Measurements from ENCODE around the gene SLC30A7.

DNA sequence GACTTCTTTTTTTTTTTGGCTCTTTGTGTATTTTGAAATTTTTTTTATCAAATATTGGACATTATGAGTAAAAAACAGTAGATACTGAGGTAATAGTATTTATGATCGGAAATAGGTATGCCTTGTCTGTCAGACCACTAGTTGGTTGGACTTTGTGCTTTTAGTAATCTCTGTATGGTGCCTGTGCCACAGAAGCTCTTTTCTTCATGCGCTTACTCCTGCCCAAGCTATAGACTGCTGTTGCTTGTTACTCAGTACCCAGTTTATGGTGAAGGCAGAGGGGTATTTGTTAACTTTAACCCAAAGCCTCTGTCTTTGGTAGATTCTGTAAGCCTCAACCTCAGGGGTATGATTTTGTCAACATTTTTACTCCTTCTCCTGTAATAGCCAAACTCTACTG is 8.6 kb downstream of the SLC30A7 start:
- TF ChIP-seq, protein P1, sequence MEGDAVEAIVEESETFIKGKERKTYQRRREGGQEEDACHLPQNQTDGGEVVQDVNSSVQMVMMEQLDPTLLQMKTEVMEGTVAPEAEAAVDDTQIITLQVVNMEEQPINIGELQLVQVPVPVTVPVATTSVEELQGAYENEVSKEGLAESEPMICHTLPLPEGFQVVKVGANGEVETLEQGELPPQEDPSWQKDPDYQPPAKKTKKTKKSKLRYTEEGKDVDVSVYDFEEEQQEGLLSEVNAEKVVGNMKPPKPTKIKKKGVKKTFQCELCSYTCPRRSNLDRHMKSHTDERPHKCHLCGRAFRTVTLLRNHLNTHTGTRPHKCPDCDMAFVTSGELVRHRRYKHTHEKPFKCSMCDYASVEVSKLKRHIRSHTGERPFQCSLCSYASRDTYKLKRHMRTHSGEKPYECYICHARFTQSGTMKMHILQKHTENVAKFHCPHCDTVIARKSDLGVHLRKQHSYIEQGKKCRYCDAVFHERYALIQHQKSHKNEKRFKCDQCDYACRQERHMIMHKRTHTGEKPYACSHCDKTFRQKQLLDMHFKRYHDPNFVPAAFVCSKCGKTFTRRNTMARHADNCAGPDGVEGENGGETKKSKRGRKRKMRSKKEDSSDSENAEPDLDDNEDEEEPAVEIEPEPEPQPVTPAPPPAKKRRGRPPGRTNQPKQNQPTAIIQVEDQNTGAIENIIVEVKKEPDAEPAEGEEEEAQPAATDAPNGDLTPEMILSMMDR (IDR thresholded peaks at IDR 0.05; ENCODE audit: insufficient read depth, low read depth, low read length) = no peak
- TF ChIP-seq EZH2 (IDR thresholded peaks at IDR 0.05; ENCODE audit: insufficient read depth, low read length) = no peak
